HK-2 (cell line): Measurements from ENCODE around the gene ITGAD.

Experiments
- DNase-seq: peaks from one replicate; pipeline ENCODE4 v3.0.0-alpha.2; 2018; ENCODE audit not compliant: unreplicated experiment

ITGAD gene

DNA sequence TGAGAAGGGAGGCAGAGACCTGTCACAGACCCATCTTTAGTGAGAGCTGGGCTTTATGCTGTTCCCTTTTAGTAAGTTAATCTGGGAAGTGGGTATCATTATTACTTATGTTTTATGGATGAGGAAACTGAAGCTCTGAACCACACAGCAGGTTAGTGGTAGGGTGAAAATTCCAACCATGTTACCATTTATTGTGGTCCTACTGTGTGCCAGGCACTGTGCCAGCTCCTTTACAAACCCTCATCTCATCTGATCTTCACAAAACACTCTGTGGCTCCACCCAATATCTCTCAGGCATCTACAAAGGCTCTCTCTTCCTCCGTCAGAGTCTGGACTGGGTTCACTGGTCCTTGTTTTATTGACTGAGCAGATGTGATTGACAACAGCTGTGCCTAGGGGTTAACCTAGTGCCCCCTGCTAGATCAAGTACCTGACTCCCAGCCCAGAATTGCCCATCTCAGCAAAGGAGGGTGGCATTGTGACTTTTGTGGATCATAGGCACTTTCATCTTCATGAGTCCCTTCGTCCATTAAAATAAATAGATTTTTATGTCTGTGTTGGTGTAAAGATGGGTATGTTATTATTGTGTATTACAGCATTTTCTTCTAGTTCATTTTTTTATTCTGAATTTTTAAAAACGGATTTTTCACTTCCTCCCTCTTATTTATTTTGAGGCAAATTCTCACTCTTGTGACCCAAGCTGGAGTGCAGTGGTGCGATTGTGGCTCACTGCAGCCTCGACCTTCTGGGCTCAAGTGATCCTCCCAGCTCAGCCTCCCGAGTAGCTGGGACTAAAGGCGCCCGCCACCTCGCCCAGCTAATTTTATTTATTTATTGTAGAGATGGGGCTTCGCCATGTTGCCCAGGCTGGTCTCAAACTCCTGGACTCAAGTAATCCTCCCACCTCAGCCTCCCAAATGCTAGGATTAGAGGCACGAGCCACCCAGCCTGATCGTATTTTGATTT is 81.9 kb downstream of the ITGAD start:
- DNase-seq: no peak

DNA sequence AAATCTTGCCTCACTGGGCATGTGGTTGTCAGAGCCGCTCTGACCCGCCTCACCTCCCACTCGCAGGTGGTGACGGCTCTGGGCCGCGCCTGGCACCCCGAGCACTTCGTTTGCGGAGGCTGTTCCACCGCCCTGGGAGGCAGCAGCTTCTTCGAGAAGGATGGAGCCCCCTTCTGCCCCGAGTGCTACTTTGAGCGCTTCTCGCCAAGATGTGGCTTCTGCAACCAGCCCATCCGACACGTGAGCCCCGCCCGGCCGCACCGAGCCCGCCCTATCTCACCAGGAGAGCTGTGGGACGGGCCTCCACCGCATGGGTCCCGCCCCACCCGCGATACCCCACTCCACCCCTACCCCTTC is 82.8 kb downstream of the ITGAD start:
- no peak for DNase-seq
